ENCODE measurements around the gene MGAT5.

MGAT5 gene

GRCh38 chr2:134344954-134345697 is 91.3 kb downstream of the MGAT5 start:
- DNase-seq: no peak

- DNase-seq: no peak
Observed at GRCh38 chr2:134346141-134346540, 92.3 kb downstream of the MGAT5 start.

DNA sequence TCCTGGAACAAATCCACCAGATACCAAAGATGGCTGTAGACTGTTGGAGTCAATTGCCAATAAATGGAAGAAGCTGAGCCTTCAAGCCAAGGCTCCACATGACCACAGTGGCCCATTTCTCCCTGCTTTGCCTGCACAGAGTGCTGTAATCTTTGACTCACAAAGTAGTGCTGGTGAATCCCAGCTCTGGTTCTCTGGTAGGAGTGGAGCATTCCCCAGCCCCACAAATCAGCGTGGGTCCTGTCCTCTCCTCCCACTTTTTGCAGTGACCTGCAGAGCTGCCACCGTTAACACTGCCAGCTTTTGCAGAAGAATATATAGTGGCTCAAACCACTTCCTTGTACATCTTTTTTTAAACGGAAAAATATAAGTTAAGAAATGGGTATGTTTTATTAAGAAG is 93.9 kb downstream of the MGAT5 start:
- no peak for DNase-seq

DNA sequence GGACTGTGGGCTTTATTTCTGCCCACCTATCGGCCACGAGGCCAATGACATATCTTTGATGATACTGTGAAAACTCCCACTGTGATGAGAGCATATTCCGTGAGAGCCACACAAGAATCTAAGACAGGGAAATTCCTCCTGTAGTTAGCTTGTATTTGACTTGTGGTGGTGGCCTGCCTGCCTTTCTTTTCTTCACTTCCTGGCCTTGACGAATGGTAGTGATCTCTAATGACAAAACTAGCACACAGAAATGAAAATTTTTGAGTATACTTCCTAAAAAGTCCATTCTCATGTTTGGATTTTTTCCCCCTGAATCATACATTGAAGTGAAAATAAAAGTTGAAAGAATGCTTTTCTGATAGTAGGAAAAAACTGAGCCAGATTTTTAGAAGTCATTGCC is 94.4 kb downstream of the MGAT5 start:
- DNase-seq: no peak

GRCh38 chr2:134348760-134349159 is 94.9 kb downstream of the MGAT5 start:
- no peak for DNase-seq

GRCh38 chr2:134351016-134351415 is 97.1 kb downstream of the MGAT5 start:
- DNase-seq: peak; percentile 17

- no peak for DNase-seq
Observed at GRCh38 chr2:134351899-134352298, 98.0 kb downstream of the MGAT5 start.

DNA sequence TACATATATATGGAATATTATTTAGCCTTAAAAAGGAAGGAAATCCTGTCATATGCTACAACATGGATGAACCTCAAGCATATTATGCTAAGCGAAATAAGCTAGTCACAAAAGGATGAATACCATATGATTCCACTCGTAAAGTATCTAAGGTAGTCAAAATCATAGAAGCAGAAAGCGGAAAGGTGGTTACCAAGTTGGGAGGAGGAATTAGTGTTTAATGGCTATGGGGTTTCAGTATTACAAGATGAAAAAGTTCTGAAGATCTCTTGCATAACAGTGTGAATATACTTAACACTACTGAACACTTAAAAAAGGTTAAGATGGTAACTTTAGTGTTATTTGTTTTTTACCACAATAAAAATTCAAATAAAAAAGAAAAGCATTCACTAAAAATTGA is 99.0 kb downstream of the MGAT5 start:
- no peak for DNase-seq

- no peak for DNase-seq
Observed at GRCh38 chr2:134354611-134355010, 100.7 kb downstream of the MGAT5 start.

GRCh38 chr2:134357814-134358213 is 103.9 kb downstream of the MGAT5 start:
- DNase-seq: no peak

DNA sequence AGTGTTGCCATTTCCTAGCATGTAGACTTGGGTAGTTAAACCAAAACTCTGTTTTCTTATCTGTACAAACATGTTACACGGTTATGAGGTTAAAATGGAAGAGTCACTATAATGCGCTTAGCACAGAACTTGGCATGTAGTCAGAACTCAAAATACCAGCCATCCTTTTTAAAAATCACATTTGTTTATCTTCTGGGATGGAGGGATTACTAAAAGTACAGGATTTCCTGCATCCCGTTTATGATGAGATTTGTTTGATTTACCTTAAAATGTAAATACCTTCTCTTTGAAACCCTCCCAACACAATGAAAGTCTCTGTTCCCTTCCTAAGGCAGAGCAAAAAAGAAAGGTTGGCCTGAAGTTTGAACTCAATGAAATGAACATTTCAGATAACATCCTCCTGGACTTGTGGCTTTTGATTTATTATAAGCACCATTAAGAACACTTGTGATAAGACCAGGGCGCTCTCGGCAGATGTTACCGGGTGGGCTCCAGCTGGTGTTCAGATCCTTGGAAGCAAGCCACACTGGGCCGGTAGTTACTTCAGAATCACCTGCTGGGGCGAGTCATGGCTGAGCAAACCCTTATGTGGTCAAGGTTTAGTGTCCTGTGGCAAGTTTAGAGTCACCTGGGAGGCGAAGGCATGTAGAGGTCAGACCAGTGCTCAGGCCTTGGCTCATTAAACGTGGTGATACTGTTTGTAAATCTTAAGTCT is 105.7 kb downstream of the MGAT5 start:
- DNase-seq: peak; percentile 92

DNA sequence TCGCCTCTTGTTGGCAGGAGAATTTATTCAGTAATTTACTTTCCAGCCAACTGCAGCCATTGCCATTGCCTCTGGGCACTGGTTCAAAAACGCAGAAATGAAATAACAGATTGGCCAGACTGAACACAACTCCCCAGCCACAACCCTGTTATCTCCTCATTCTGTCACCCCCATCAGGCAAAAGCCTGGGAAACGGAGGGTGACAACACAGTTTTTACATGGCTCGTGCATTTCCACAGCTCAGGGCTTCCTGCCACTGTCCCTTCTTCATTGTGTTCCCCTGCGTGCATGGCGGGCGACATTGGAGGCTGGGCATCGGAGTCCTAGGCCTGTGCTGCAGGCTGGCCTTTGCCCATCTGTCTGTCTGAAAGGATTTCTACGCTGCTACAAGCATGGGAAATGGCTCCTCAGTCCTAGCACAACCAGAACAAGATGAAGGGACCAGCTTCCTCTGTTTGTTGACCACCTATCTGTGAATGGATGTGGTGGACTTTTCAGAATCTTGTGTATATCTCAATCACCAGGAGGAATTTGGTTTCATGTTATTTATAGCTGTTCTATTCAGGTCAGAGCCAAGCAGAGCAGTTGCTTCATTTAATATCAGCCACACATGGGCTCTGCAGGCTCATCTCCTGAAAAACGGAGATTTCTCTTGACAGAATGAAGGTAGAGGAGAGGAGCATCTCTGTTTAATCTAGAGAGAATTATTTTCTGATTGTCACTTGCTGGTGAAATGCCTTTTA is 107.0 kb downstream of the MGAT5 start:
- peak; percentile 75 for DNase-seq

GRCh38 chr2:134361648-134362047 is 107.8 kb downstream of the MGAT5 start:
- peak; percentile 28 for DNase-seq

- DNase-seq: no peak
Observed at GRCh38 chr2:134362152-134362668, 108.3 kb downstream of the MGAT5 start.

GRCh38 chr2:134362740-134363139 is 108.9 kb downstream of the MGAT5 start:
- no peak for DNase-seq

- DNase-seq: no peak
Observed at GRCh38 chr2:134365356-134365755, 111.5 kb downstream of the MGAT5 start.

GRCh38 chr2:134366359-134366758 is 112.5 kb downstream of the MGAT5 start:
- no peak for DNase-seq

DNA sequence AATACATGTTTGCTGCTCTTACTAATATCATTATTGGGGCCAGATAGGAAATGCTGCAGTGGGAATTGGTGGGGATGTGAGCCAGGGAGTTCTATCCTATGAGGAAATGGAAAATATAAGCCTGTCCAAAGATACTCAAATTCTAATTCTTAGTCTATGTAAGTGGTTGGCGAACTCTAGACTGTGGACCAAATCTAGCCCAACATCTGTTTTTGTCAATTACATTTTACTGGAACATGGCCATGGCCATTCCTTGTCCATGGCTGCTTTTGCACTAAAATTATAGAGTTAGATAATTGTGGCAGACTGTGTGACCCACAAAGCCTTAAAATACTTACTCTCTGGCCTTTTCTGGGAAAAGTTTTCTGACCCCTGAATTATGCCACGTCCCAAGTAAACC is 113.3 kb downstream of the MGAT5 start:
- DNase-seq: no peak

DNA sequence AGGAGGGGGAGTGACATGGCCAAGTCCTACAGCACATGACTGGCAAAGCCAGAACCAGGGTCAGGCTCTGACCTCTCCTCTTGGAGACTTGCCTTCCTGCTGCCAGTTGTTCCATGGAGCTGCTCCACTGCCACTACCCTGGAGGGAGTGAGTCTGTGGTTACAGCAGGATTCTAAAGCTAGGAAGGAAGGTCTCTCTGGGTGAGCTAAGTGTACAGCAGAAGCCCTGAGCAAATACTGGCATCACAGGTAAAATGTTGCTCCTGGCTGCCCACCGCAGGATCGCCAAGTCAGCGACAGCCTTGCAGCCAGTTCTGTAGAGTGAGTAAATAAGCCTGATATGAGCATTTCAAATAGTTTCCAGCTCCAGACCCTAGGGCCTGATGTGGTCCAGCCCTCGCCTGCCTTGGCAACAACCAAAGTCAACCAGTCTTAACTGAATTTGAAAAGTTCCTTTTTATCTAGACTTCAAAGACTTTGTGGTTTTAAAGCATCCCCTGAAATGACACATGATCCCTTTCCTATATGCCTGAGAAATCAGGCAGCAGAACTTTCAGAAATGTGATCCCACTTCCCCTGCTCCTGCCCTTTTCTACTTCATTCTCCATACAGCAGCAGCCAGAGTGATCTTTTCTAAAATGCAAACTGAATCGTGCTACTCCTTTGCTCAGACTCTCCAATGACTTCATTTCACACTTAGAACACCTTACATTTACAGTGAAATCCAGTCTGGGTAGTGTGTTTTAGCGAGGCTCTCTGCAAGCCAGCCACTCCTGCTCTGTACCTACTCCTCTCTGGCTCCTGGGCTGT is 114.3 kb downstream of the MGAT5 start:
- peak; percentile 24 for DNase-seq

DNA sequence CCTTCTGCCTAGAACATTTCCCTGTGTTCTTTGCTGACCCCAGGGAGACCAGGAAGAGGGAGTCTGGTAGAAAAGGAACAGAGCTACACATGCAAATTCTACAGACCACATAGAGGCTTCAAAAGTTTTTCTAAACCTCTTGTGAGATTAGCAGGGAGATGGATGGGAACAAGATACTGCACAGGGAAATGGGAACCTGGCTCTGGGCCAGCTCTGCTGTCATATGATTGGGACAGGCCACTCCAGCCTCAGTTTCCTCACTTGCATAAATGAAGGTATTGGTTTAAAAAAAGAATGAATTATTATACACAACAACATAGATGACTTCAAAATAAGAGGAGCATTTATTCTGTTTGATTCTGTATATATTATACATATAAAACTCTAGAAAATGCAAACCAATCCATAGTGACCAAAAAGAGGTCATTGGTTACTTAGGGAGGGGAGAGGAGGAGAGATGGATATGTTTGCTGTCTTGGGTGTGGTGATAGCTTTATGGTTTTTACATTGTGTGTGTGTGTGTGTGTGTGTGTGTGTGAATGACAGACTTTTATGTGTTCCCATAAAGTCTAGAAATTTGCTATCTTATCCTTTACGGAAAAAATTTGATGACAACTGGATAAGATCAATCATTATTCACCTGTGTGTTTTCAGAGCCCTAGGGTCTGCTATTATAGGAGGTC is 115.5 kb downstream of the MGAT5 start:
- no peak for DNase-seq

- no peak for DNase-seq
Observed at GRCh38 chr2:134370655-134371445, 117.0 kb downstream of the MGAT5 start.
